Mesenchymal stem cell (in vitro differentiated cells and primary cell): ENCODE data around the gene RALGAPA2.

Experiments
- DNase-seq: peaks from one replicate; pipeline ENCODE4 v3.0.0-alpha.2; 2013
- H2AFZ ChIP-seq: one replicate; pipeline ENCODE4 v1.6.1; 2013; ENCODE audit warnings: low read depth, mild to moderate bottlenecking, control low read depth, inconsistent platforms, low read length, moderate library complexity
- H2AK5ac ChIP-seq: 2 replicates; pipeline ENCODE4 v1.6.1; 2013; ENCODE audit warnings: low read length, moderate library complexity, mild to moderate bottlenecking, inconsistent platforms; ENCODE audit not compliant: severe bottlenecking
- H2BK120ac ChIP-seq: one replicate; pipeline ENCODE4 v1.6.1; 2013; ENCODE audit warnings: low read depth, mild to moderate bottlenecking, inconsistent platforms, low read length, moderate library complexity
- H2BK12ac ChIP-seq, 2 experiments: one replicate each; pipeline ENCODE4 v1.6.1; 2013; ENCODE audit warnings: inconsistent platforms in 2 of 2, low read length in 2 of 2, mild to moderate bottlenecking in 2 of 2, moderate library complexity in 2 of 2, control low read depth in 1 of 2
- H2BK15ac ChIP-seq: one replicate; pipeline ENCODE4 v1.6.1; 2013; ENCODE audit warnings: mild to moderate bottlenecking, low read depth, inconsistent platforms; ENCODE audit not compliant: poor library complexity, severe bottlenecking
- H2BK5ac ChIP-seq: 2 replicates; pipeline ENCODE4 v1.6.1; 2013; ENCODE audit warnings: low read depth, mild to moderate bottlenecking, low read length, control low read depth, inconsistent platforms; ENCODE audit not compliant: poor library complexity, severe bottlenecking
- H3K14ac ChIP-seq, 2 experiments: one replicate each; pipeline ENCODE4 v1.6.1; 2013; ENCODE audit warnings: inconsistent platforms in 2 of 2, low read length in 2 of 2, control low read depth in 1 of 2, mild to moderate bottlenecking in 1 of 2, moderate library complexity in 1 of 2
- H3K18ac ChIP-seq, 2 experiments: one replicate each; pipeline ENCODE4 v1.6.1; 2013; ENCODE audit warnings: inconsistent platforms in 2 of 2, low read length in 2 of 2, control low read depth in 1 of 2, low read depth in 1 of 2, mild to moderate bottlenecking in 1 of 2
- H3K23ac ChIP-seq, 2 experiments: one replicate each; pipeline ENCODE4 v1.6.1; 2013; ENCODE audit warnings: inconsistent platforms in 2 of 2, low read length in 2 of 2, mild to moderate bottlenecking in 2 of 2, moderate library complexity in 2 of 2, control low read depth in 1 of 2
- H3K27ac ChIP-seq: 2 replicates; pipeline ENCODE4 v1.5.1; 2013; ENCODE audit warnings: mild to moderate bottlenecking, moderate library complexity, low read length, control low read depth, inconsistent platforms; ENCODE audit not compliant: poor library complexity, severe bottlenecking
- H3K27me3 ChIP-seq, 2 experiments: 2 replicates each; pipeline versions ENCODE4 v1.6.1 to v1.7.0; 2013; ENCODE audit warnings: low read length in 2 of 2, mild to moderate bottlenecking in 2 of 2, moderate library complexity in 2 of 2, control low read depth in 1 of 2, inconsistent platforms in 1 of 2; ENCODE audit not compliant: control insufficient read depth in 1 of 2, insufficient read depth in 1 of 2
- H3K36me3 ChIP-seq, 2 experiments: 2 replicates each; pipeline versions ENCODE4 v1.6.1 to v1.7.0; 2013; ENCODE audit warnings: low read length in 2 of 2, control low read depth in 1 of 2, inconsistent platforms in 1 of 2, low read depth in 1 of 2, mild to moderate bottlenecking in 1 of 2; ENCODE audit not compliant: insufficient read depth in 2 of 2, control insufficient read depth in 1 of 2
- H3K4ac ChIP-seq, 2 experiments: one replicate each; pipeline ENCODE4 v1.6.1; 2013; ENCODE audit warnings: inconsistent platforms in 2 of 2, low read length in 2 of 2, mild to moderate bottlenecking in 2 of 2, moderate library complexity in 2 of 2, control low read depth in 1 of 2, low read depth in 1 of 2
- H3K4me1 ChIP-seq: 2 replicates; pipeline ENCODE4 v1.6.1; 2013; ENCODE audit warnings: low read depth, low read length, control low read depth; ENCODE audit not compliant: control insufficient read depth, insufficient read depth
- H3K4me2 ChIP-seq: 2 replicates; pipeline ENCODE4 v1.6.1; 2013; ENCODE audit warnings: low read length, mild to moderate bottlenecking, inconsistent platforms; ENCODE audit not compliant: poor library complexity, severe bottlenecking
- H3K4me3 ChIP-seq, 2 experiments: 2 replicates each; pipeline versions ENCODE4 v1.5.1 to v1.7.0; 2013; ENCODE audit warnings: low read length in 2 of 2, mild to moderate bottlenecking in 2 of 2, control low read depth in 1 of 2, low read depth in 1 of 2; ENCODE audit not compliant: insufficient read depth in 1 of 2
- H3K79me1 ChIP-seq: replicated peaks from 2 replicates; pipeline ENCODE4 v1.6.1; 2013; ENCODE audit warnings: mild to moderate bottlenecking, control low read depth, low read length, inconsistent platforms; ENCODE audit not compliant: poor library complexity, severe bottlenecking
- H3K9ac ChIP-seq: 2 replicates; pipeline ENCODE4 v1.7.0; 2013; ENCODE audit warnings: mild to moderate bottlenecking, low read length, moderate library complexity
- H3K9me3 ChIP-seq: 2 replicates; pipeline ENCODE4 v1.7.0; 2013; ENCODE audit warnings: mild to moderate bottlenecking, low read length; ENCODE audit not compliant: control insufficient read depth
- H4K8ac ChIP-seq: one replicate; pipeline ENCODE4 v1.6.1; 2013; ENCODE audit warnings: inconsistent platforms, mild to moderate bottlenecking, low read length, moderate library complexity
- H4K91ac ChIP-seq: one replicate; pipeline ENCODE4 v1.6.1; 2013; ENCODE audit warnings: mild to moderate bottlenecking, low read length, inconsistent platforms
- WGBS: methylation state at CpG from one replicate; pipeline ENCODE4 v1.1.7; 2013; ENCODE audit warnings: mixed read lengths; 5-methylcytosine and 5-hydroxymethylcytosine counted together

Gene RALGAPA2

DNA sequence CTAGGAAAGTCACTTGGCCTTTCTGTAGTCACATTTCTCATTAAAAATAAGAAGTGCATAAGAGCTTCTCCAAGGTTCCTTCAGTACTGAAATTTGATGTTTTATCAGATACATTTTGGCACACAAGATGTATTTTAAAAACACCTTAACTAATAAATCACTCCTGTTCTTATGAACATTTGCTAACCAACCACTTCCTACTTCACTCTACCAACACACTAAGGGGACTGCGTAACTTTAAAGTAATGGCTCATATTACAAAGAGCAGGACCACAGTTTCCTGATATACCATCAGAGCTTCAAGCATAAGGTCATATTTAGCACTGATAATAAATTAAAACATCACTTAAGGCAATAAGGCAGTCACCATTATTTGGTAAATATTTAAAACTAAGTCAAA is 104.4 kb downstream of the RALGAPA2 start:
- no peaks in the 10 kb centered on the region for H3K9me3 ChIP-seq
- WGBS = 100% methylated on average over 1 of the region's 1 CpG

GRCh38 chr20:20606881-20607280 is 105.6 kb downstream of the RALGAPA2 start:
- no CpG with 5 or more reads among the region's 1 CpG for WGBS

More for the DNA sequence above, 104.4 kb downstream of the RALGAPA2 start:
- H3K79me1 ChIP-seq = no peaks in the 10 kb centered on the region
- no peak overlapping the region for H2AK5ac ChIP-seq
- peaks cover 1% of the 10 kb centered on the region for H3K4me1 ChIP-seq
- no peak for DNase-seq
- H3K23ac ChIP-seq = no peak overlapping the region
- H2BK5ac ChIP-seq = no peak overlapping the region
- H3K14ac ChIP-seq = no peak overlapping the region
- H3K4ac ChIP-seq = no peak overlapping the region
- H2BK12ac ChIP-seq = no peak overlapping the region
- H3K36me3 ChIP-seq = no peaks in the 10 kb centered on the region
- no peak overlapping the region for H3K9ac ChIP-seq
- H4K91ac ChIP-seq = no peak overlapping the region
- no peak overlapping the region for H3K18ac ChIP-seq
- H3K27ac ChIP-seq = no peak overlapping the region
- H3K27me3 ChIP-seq = no peaks in the 10 kb centered on the region
- no peak overlapping the region for H4K8ac ChIP-seq
- no peak overlapping the region for H3K4me3 ChIP-seq
- H2BK15ac ChIP-seq = no peak overlapping the region
- no peak overlapping the region for H3K4me2 ChIP-seq
- H2AFZ ChIP-seq = no peak overlapping the region
- H2BK120ac ChIP-seq = no peak overlapping the region

DNA sequence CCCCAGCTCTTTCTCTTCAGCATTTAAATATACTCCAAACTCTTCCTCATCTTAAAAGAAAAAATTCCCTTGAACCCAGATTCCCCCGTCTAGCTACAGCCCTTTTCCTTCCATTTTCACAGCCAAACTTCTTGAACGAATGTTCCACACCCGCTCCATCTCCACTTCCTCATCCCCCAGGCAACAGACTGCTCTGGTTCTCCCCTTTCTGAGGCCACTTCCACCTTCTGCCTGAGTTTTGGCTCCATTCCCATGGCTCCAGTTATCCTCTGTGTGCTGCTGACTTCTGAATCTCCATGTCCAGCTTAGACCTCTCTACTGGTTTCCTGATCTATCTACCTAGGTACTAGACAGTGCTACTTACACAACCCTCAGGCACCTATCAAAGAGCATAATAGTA is 106.4 kb downstream of the RALGAPA2 start:
- no peak overlapping the region for H2BK5ac ChIP-seq
- no peak overlapping the region for H3K14ac ChIP-seq
- no peak overlapping the region for H3K9ac ChIP-seq
- H3K4me3 ChIP-seq = no peak overlapping the region
- no peaks in the 10 kb centered on the region for H3K9me3 ChIP-seq
- no peak overlapping the region for H2BK12ac ChIP-seq
- no peak for DNase-seq
- no peak overlapping the region for H3K18ac ChIP-seq
- H4K91ac ChIP-seq = no peak overlapping the region
- H2BK120ac ChIP-seq = no peak overlapping the region
- no peak overlapping the region for H3K23ac ChIP-seq
- peaks cover 1% of the 10 kb centered on the region for H3K4me1 ChIP-seq
- H2AFZ ChIP-seq = no peak overlapping the region
- H2AK5ac ChIP-seq = no peak overlapping the region
- no peak overlapping the region for H3K4ac ChIP-seq
- H3K27ac ChIP-seq = no peak overlapping the region
- H4K8ac ChIP-seq = no peak overlapping the region
- no peak overlapping the region for H3K4me2 ChIP-seq
- H3K79me1 ChIP-seq = no peaks in the 10 kb centered on the region
- no peaks in the 10 kb centered on the region for H3K36me3 ChIP-seq
- H3K27me3 ChIP-seq = no peaks in the 10 kb centered on the region
- H2BK15ac ChIP-seq = no peak overlapping the region
- 94% methylated on average over 3 of the region's 3 CpGs for WGBS

More at GRCh38 chr20:20606881-20607280, 105.6 kb downstream of the RALGAPA2 start:
- H3K18ac ChIP-seq = no peak overlapping the region
- no peak overlapping the region for H2BK12ac ChIP-seq
- H3K9me3 ChIP-seq = no peaks in the 10 kb centered on the region
- no peak overlapping the region for H3K23ac ChIP-seq
- H3K4me1 ChIP-seq = peaks cover 1% of the 10 kb centered on the region
- H3K27me3 ChIP-seq = no peaks in the 10 kb centered on the region
- DNase-seq = no peak
- H2AK5ac ChIP-seq = no peak overlapping the region
- no peak overlapping the region for H3K14ac ChIP-seq
- H3K79me1 ChIP-seq = no peaks in the 10 kb centered on the region
- no peak overlapping the region for H3K4ac ChIP-seq
- H2BK5ac ChIP-seq = no peak overlapping the region
- H2AFZ ChIP-seq = no peak overlapping the region
- H3K27ac ChIP-seq = no peak overlapping the region
- no peak overlapping the region for H4K8ac ChIP-seq
- H2BK120ac ChIP-seq = no peak overlapping the region
- H2BK15ac ChIP-seq = no peak overlapping the region
- no peaks in the 10 kb centered on the region for H3K36me3 ChIP-seq
- H3K4me3 ChIP-seq = no peak overlapping the region
- H3K4me2 ChIP-seq = no peak overlapping the region
- no peak overlapping the region for H4K91ac ChIP-seq
- H3K9ac ChIP-seq = no peak overlapping the region

DNA sequence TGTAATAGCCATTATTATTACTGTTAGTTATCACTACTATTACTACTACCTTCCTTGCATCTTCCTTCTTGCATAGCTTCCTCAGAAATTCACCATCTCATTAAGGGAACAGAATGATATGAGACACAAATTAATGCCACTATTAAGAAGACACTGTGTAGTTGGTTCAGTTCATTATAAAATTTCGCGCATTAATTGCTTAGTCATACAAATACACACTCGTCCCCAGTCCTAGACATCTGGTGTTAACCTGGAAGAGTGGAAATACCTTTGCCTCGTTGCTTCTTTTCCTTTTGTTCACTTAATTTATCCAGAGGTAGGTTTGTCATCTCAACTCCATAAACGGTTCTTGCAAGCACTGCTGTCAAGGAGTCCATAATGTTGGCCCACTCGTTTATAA is 107.5 kb downstream of the RALGAPA2 start:
- Histone ChIP-seq H3K23ac (no peak overlapping the region), H3K9me3 (no peaks in the 10 kb centered on the region), H2AK5ac (no peak overlapping the region), H4K91ac (no peak overlapping the region), H3K14ac (no peak overlapping the region), H3K18ac (no peak overlapping the region), H3K4me1 (peaks cover 1% of the 10 kb centered on the region), H3K9ac (no peak overlapping the region), H2AFZ (no peak overlapping the region), H3K36me3 (no peaks in the 10 kb centered on the region), H2BK15ac (no peak overlapping the region), H3K27ac (no peak overlapping the region), H3K4me3 (no peak overlapping the region), H3K4ac (no peak overlapping the region), H3K4me2 (no peak overlapping the region), H3K27me3 (no peaks in the 10 kb centered on the region), H2BK5ac (no peak overlapping the region), H2BK120ac (no peak overlapping the region), H2BK12ac (no peak overlapping the region), H4K8ac (no peak overlapping the region), H3K79me1 (no peaks in the 10 kb centered on the region)
- 91% methylated on average over 6 of the region's 6 CpGs for WGBS
- no peak for DNase-seq
